ENCODE results near the gene ZNF628.

Gene ZNF628

GRCh38 chr19:55449469-55449868, 26.9 kb upstream of the ZNF628 start:
- in situ Hi-C loops (cut with MboI; ENCODE audit: low sequenced_read_pairs), result no loop called here

GRCh38 chr19:55451163-55451964, 25.1 kb upstream of the ZNF628 start:
- in situ Hi-C loops (cut with MboI; ENCODE audit: low sequenced_read_pairs), result no loop called here

- in situ Hi-C loops (cut with MboI; ENCODE audit: low sequenced_read_pairs), result no loop called here
Measured at GRCh38 chr19:55451965-55452748, 24.3 kb upstream of the ZNF628 start.

GRCh38 chr19:55452749-55453346, 23.6 kb upstream of the ZNF628 start:
- in situ Hi-C loops (cut with MboI; ENCODE audit: low sequenced_read_pairs), result no loop called here

- in situ Hi-C loops (cut with MboI; ENCODE audit: low sequenced_read_pairs), result no loop called here
Measured at GRCh38 chr19:55453511-55454260, 22.7 kb upstream of the ZNF628 start.

- in situ Hi-C loops (cut with MboI; ENCODE audit: low sequenced_read_pairs), result no loop called here
Measured at GRCh38 chr19:55454787-55455243, 21.6 kb upstream of the ZNF628 start.

- in situ Hi-C loops (cut with MboI; ENCODE audit: low sequenced_read_pairs), result no loop called here
Measured at GRCh38 chr19:55455576-55456235, 20.7 kb upstream of the ZNF628 start.

- in situ Hi-C loops (cut with MboI; ENCODE audit: low sequenced_read_pairs), result no loop called here
Measured at GRCh38 chr19:55456347-55456746, 20.1 kb upstream of the ZNF628 start.

- in situ Hi-C loops (cut with MboI; ENCODE audit: low sequenced_read_pairs), result no loop called here
Measured at GRCh38 chr19:55457683-55458457, 18.5 kb upstream of the ZNF628 start.

GRCh38 chr19:55459551-55459949, 16.9 kb upstream of the ZNF628 start:
- in situ Hi-C loops (cut with MboI; ENCODE audit: low sequenced_read_pairs), result no loop called here

GRCh38 chr19:55459950-55460657, 16.3 kb upstream of the ZNF628 start:
- in situ Hi-C loops (cut with MboI; ENCODE audit: low sequenced_read_pairs), result no loop called here

- in situ Hi-C loops (cut with MboI; ENCODE audit: low sequenced_read_pairs), result no loop called here
Measured at GRCh38 chr19:55460670-55461258, 15.7 kb upstream of the ZNF628 start.

GRCh38 chr19:55461259-55461973, 15.0 kb upstream of the ZNF628 start, which contains the start of gene ISOC2:
ISOC2 (minus strand) TSS chr19:55461642; CDS start chr19:55456486, 5,156 bp downstream.
- in situ Hi-C loops (cut with MboI; ENCODE audit: low sequenced_read_pairs), result no loop called here

GRCh38 chr19:55461974-55462626, 14.3 kb upstream of the ZNF628 start:
- in situ Hi-C loops (cut with MboI; ENCODE audit: low sequenced_read_pairs), result no loop called here

- in situ Hi-C loops (cut with MboI; ENCODE audit: low sequenced_read_pairs), result no loop called here
Measured at GRCh38 chr19:55462722-55463121, 13.7 kb upstream of the ZNF628 start.

- in situ Hi-C loops (cut with MboI; ENCODE audit: low sequenced_read_pairs), result no loop called here
Measured at GRCh38 chr19:55463583-55464031, 12.8 kb upstream of the ZNF628 start.

- in situ Hi-C loops (cut with MboI; ENCODE audit: low sequenced_read_pairs), result no loop called here
Measured at GRCh38 chr19:55464039-55464661, 12.3 kb upstream of the ZNF628 start.

Data from HL-60/S4 treated with retinoic acid at 250 ng/mL for 4 days and 3 days (cell line).